Pancreas (tissue), 10 donors: ENCODE measurements around the gene CRYL1. TPM values are rescaled to one million over a fixed set of nuclear protein-coding genes. Genes with fewer than 3 reads are reported as not detected.

ENCODE experiments used
- ATAC-seq, 4 donors: fragments of 200-7000 bp; cut with Tn5 transposase; one replicate each; pipeline versions ENCODE4 v1.8.0 to v1.9.1; 2020; ENCODE audit warnings: mild to moderate bottlenecking in 4 of 4, moderate library complexity in 4 of 4
- DNase-seq, 6 donors: peaks; one replicate each; pipeline ENCODE4 v3.0.0-alpha.2; 2020
- FAIRE-seq: peaks from 2 replicates; lab custom pipeline; 2012; peaks lifted over from hg19 to GRCh38; lab: Jason Lieb, UNC
- H3K27ac ChIP-seq, 4 donors: fragments of 200-600 bp; sonication (generic); 1 replicate in 3 of 4; 2 replicates in 1 of 4; pipeline versions ENCODE4 v1.5.0 to v1.8.0; 2020
- H3K27me3 ChIP-seq, 4 donors: fragments of 200-600 bp; one replicate each; pipeline ENCODE4 v1.8.0; 2021
- H3K36me3 ChIP-seq, 3 donors: fragments of 200-600 bp; sonication (generic) in 1 of 3; one replicate each; pipeline versions ENCODE4 v1.5.0 to v1.8.0; 2020 to 2021
- H3K4me1 ChIP-seq, 3 donors: fragments of 200-600 bp; one replicate each; pipeline ENCODE4 v1.8.0; 2021
- H3K4me3 ChIP-seq, 4 donors: fragments of 200-600 bp; sonication (generic) in 2 of 4; one replicate each; pipeline versions ENCODE4 v1.5.0 to v1.8.0; 2020 to 2021
- H3K9me3 ChIP-seq, 4 donors: fragments of 200-600 bp; one replicate each; pipeline ENCODE4 v1.8.0; 2021
- CTCF ChIP-seq, 4 donors: fragments of 200-600 bp; sonication (generic) in 3 of 4; IDR thresholded peaks; one replicate each; pipeline versions ENCODE4 v1.5.0 to v1.8.0; 2021; ENCODE audit warnings: antibody characterized with exemption in 4 of 4
- WGBS, 2 donors: extraction: QIAGEN DNeasy Blood & Tissue Kit; methylation state at CpG; one replicate each; pipeline ENCODE4 v1.1.7; 2013; 5-methylcytosine and 5-hydroxymethylcytosine counted together
- intact Hi-C, 3 donors: fragments of 100-400 bp; cut with DNase I; formaldehyde crosslinking; loops; one replicate each; pipeline versions ENCODE4 v1.11.1 to v1.14.2; 2022
- polyA plus RNA-seq, 2 donors: library from polyadenylated mRNA; stranded (reverse); fragments of 200-250 nt; gene quantifications; one replicate each; pipeline ENCODE4 v1.2.3, GENCODE V29; 2013
- total RNA-seq, 6 donors: library from RNA; stranded (reverse); fragmentation: NEBNext Ultra II Directional in 4 of 6; extraction: Animal tissue kit (Norgen Biotek cat#: 25700) in 4 of 6; gene quantifications; one replicate each; pipeline versions ENCODE4 v1.2.1 to v1.2.4, GENCODE V29; 2021 to 2023
- donor health status: healthy with polysubstance abuse.
- donor health status: DM: no; HTN: no; CAD: no; lungs with moderate emphysema.
- donor health status: DM: no; HTN: no; CAD: no.
- donor health status: control.
- donor health status: control.
- donor health status: Bipolar disorder and iron deficiency.
- donor health status: DM: yes; HTN: yes; CAD: no.
- donor health status: DM: no; HTN: no; CAD: no.
- donor health status: DM: no; HTN: no; CAD: no.
- donor health status: DM: yes; HTN: yes; CAD: no.

CRYL1 gene
- total and polyA plus RNA-seq, 8 donors: 12.8 to 31.7 (median 19.3) TPM

- TF ChIP-seq CTCF (IDR thresholded peaks at IDR 0.05): no peak
- Histone ChIP-seq H3K36me3 (no peaks in the 10 kb centered on the region), H3K4me1 (no peaks in the 10 kb centered on the region), H3K9me3 (no peaks in the 10 kb centered on the region), H3K27me3 (no peaks in the 10 kb centered on the region), H3K27ac (peak overlapping the region; percentile 2 to 70 (median 42)), H3K4me3 (peak overlapping the region in 1 of 4 donors; percentile 7)
- intact Hi-C loops: no loop called here
- 50 to 60% methylated on average over 11 of the region's 11 CpGs for WGBS, 2 donors
- FAIRE-seq: no peak
- ATAC-seq: peak; percentile 53 to 77 (median 72)
- DNase-seq: no peak
Measured at GRCh38 chr13:20482275-20482761, 43.3 kb downstream of the CRYL1 start.

- 98 to 100% methylated on average over 3 of the region's 3 CpGs for WGBS, 2 donors
Measured at GRCh38 chr13:20477394-20477793, 48.3 kb downstream of the CRYL1 start.

GRCh38 chr13:20475927-20476691 is 49.5 kb downstream of the CRYL1 start:
- FAIRE-seq (no peak), DNase-seq (peak in 5 of 6 donors; percentile 53 to 67 (median 60)), ATAC-seq (peak; percentile 94 to 98 (median 96))
- Histone ChIP-seq H3K27me3 (no peaks in the 10 kb centered on the region), H3K4me3 (no peak overlapping the region), H3K27ac (peak overlapping the region in 2 of 4 donors; percentile 33 to 39), H3K36me3 (no peaks in the 10 kb centered on the region), H3K4me1 (peaks cover 0 to 4% (median 2%) of the 10 kb centered on the region in 3 donors), H3K9me3 (no peaks in the 10 kb centered on the region)
- no peak for TF ChIP-seq CTCF (IDR thresholded peaks at IDR 0.05)
- 55 to 62% methylated on average over 18 of the region's 18 CpGs for WGBS, 2 donors
- intact Hi-C loops: no loop called here

More at GRCh38 chr13:20477394-20477793, 48.3 kb downstream of the CRYL1 start:
- Histone ChIP-seq H3K27ac (no peak overlapping the region), H3K27me3 (no peaks in the 10 kb centered on the region), H3K4me3 (no peak overlapping the region), H3K4me1 (peaks cover 0 to 4% (median 2%) of the 10 kb centered on the region in 3 donors), H3K9me3 (no peaks in the 10 kb centered on the region), H3K36me3 (no peaks in the 10 kb centered on the region)
- TF ChIP-seq CTCF (IDR thresholded peaks at IDR 0.05): no peak
- ATAC-seq (no peak), DNase-seq (no peak), FAIRE-seq (no peak)
- intact Hi-C loops: no loop called here

GRCh38 chr13:20474515-20474914 is 51.1 kb downstream of the CRYL1 start:
- intact Hi-C loops: no loop called here

More at GRCh38 chr13:20474515-20474914, 51.1 kb downstream of the CRYL1 start:
- no peak for TF ChIP-seq CTCF (IDR thresholded peaks at IDR 0.05)
- Histone ChIP-seq H3K4me3 (no peak overlapping the region), H3K4me1 (peaks cover 0 to 4% (median 2%) of the 10 kb centered on the region in 3 donors), H3K27me3 (no peaks in the 10 kb centered on the region), H3K36me3 (no peaks in the 10 kb centered on the region), H3K9me3 (no peaks in the 10 kb centered on the region), H3K27ac (no peak overlapping the region)
- DNase-seq (no peak), ATAC-seq (no peak), FAIRE-seq (no peak)
- 97 to 98% methylated on average over 3 of the region's 3 CpGs for WGBS, 2 donors
